22Rv1 (cell line): ENCODE results near the gene KCNH8.

Experiments used
- CTCF ChIP-seq: fragments of 450-650 bp; IDR thresholded peaks from 2 replicates; pipeline ENCODE4 v1.5.1; 2017; ENCODE audit warnings: mild to moderate bottlenecking
- ZFX ChIP-seq: fragments of 450-650 bp; IDR thresholded peaks from 2 replicates; pipeline ENCODE4 v1.6.1; 2017; ENCODE audit warnings: antibody characterized with exemption, borderline replicate concordance

GRCh38 chr3:19139863-19140262, 8.4 kb upstream of the KCNH8 start:
- TF ChIP-seq CTCF (no peak), ZFX (no peak)
